ENCODE results near the gene BORCS8. TPM values are rescaled to one million over a fixed set of nuclear protein-coding genes. Genes with fewer than 3 reads are reported as not detected.

The BORCS8 gene
- total and polyA plus RNA-seq, 4 donors = 14.4 to 47.9 (median 27.6) TPM

DNA sequence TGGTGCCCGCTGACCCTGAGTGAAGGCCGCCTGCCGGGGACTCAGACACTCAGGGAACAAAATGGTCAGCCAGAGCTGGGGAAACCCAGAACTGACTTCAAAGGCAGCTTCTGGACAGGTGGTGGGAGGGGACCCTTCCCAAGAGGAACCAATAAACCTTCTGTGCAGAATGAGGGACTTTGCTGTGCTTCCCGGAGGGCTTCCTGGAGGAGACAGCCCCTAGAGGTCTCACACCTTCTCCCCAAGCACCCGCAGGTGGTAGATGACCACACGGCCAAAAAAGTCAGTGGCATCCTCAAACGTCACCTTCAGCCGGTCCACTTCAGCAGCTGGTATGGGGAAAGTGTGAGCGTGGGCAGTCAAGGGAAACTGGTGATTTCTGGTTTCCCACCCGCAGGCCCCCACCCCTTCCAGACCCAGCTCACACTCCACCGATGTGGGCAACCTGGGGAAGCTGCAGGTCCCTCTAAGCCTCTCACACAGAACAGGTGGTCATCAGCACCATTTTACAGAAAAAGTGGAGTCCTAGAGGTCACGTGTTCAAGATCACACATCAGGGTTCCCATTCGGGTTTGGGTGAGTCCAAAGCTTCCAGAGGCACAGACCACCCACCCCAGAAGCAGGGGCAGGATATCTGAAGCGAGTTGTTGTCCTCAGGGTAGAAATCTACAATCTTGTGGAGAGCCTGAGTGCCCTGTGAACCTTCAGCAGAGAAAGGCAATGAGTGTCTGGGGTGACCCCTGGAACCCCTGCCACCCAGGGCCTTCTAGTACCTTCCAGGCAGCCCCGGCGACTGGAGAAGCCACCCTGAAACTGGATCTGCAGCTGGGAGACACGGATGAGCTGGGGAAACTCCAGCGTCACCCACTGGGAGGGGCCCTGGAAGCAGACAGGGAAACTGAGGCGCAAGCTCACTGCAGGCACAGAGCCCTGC lies 10.0 kb upstream of the BORCS8 start:
- H3K36me3 ChIP-seq (ENCODE audit: control insufficient read depth in 1 of 2, insufficient read depth in 2 of 2, low read length in 1 of 2) = peaks cover 0 to 4% of the 10 kb centered on the region in 2 donors
- DNase-seq (no peak), ATAC-seq (ENCODE audit: low FRiP score) (no peak)
- H3K9me3 ChIP-seq (ENCODE audit: control insufficient read depth, low read length) = no peaks in the 10 kb centered on the region
- 77 to 78% methylated on average over 19 of the region's 19 CpGs for WGBS, 2 donors
- no peaks in the 10 kb centered on the region for H3K4me1 ChIP-seq (ENCODE audit: control insufficient read depth in 1 of 2, insufficient read depth in 2 of 2, low read length in 2 of 2)
- H3K27ac ChIP-seq (ENCODE audit: low read depth in 1 of 2, low read length in 2 of 2) = no peak overlapping the region
- H3K27me3 ChIP-seq (ENCODE audit: control insufficient read depth in 1 of 2, insufficient read depth in 2 of 2, low read length in 1 of 2) = no peaks in the 10 kb centered on the region
- intact Hi-C loops (cut with DNase I) = loop anchor here in 1 of 2 donors (10.0 kb wide), 1 partner anchor 123 kb away; the partner anchor contains the start of genes MAU2 and SUGP1
- no peak overlapping the region for H3K4me3 ChIP-seq (ENCODE audit: low read length in 2 of 2)

DNA sequence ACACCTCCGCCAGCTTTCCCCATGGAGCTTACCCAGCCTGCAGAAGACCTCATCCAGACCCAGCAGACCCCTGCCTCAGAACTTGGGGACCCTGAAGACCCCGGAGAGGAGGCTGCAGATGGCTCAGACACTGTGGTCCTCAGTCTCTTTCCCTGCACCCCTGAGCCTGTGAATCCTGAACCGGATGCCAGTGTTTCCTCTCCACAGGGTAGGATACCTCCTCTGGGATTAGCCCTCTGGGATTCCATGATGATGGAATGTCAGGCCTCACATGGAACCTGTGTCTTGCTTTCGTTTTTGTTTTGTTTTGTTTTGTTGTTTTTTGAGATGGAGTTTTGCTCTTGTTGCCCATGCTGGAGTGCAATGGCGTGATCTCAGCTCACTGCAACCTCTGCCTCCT lies 2.0 kb upstream of the BORCS8 start:
- intact Hi-C loops (cut with DNase I) = loop anchor here in 1 of 2 donors (5.0 kb wide), 1 partner anchor 132 kb away; the partner anchor contains the start of gene SLC25A42
- Histone ChIP-seq H3K4me3 (ENCODE audit: low read length in 2 of 2) (no peak overlapping the region), H3K4me1 (ENCODE audit: control insufficient read depth in 1 of 2, insufficient read depth in 2 of 2, low read length in 2 of 2) (no peaks in the 10 kb centered on the region), H3K27me3 (ENCODE audit: control insufficient read depth in 1 of 2, insufficient read depth in 2 of 2, low read length in 1 of 2) (no peaks in the 10 kb centered on the region), H3K36me3 (ENCODE audit: control insufficient read depth in 1 of 2, insufficient read depth in 2 of 2, low read length in 1 of 2) (peaks cover 0 to 4% of the 10 kb centered on the region in 2 donors), H3K27ac (ENCODE audit: low read depth in 1 of 2, low read length in 2 of 2) (no peak overlapping the region), H3K9me3 (ENCODE audit: control insufficient read depth, low read length) (no peaks in the 10 kb centered on the region)
- no peak for ATAC-seq (ENCODE audit: low FRiP score)
- no peak for DNase-seq
- WGBS, 2 donors = 70 to 76% methylated on average over 5 of the region's 5 CpGs

DNA sequence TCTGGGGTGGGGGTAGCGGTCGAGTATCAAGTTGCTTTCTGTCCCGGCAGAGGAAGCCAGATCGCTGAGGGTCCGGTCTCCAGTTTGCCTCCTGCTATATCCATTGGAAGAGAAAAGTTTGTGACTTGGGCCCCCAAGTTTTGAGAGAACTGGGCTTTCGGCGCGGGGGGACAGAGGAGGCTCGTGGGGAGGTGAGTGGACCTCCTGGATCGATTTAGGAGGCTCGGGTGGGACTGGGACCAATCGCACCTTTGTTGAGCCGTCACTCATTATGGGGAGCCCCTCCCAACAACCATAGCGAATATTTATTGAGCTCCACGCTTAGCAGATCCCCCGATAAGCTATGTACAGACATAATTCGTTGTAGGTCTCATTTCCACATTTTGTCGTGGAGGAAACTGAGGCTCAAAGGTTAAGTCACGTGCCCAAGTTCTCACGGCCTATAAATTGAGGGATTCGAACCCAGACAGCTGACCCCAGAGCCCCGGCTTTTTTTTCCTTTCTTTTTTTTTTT lies 1.0 kb upstream of the BORCS8 start:
- Histone ChIP-seq H3K4me1 (ENCODE audit: control insufficient read depth in 1 of 2, insufficient read depth in 2 of 2, low read length in 2 of 2) (no peaks in the 10 kb centered on the region), H3K27me3 (ENCODE audit: control insufficient read depth in 1 of 2, insufficient read depth in 2 of 2, low read length in 1 of 2) (no peaks in the 10 kb centered on the region), H3K27ac (ENCODE audit: low read depth in 1 of 2, low read length in 2 of 2) (peak overlapping the region in 1 of 2 donors; percentile 56), H3K4me3 (ENCODE audit: low read length in 2 of 2) (peak overlapping the region; percentile 71 to 93), H3K36me3 (ENCODE audit: control insufficient read depth in 1 of 2, insufficient read depth in 2 of 2, low read length in 1 of 2) (peaks cover 0 to 2% of the 10 kb centered on the region in 2 donors), H3K9me3 (ENCODE audit: control insufficient read depth, low read length) (no peaks in the 10 kb centered on the region)
- no peak for ATAC-seq (ENCODE audit: low FRiP score)
- DNase-seq = no peak
- intact Hi-C loops (cut with DNase I) = loop anchor here in 1 of 2 donors (5.0 kb wide), 1 partner anchor 131 kb away; the partner anchor contains the start of gene SLC25A42
- 1% methylated on average over 22 of the region's 22 CpGs for WGBS, 2 donors

DNA sequence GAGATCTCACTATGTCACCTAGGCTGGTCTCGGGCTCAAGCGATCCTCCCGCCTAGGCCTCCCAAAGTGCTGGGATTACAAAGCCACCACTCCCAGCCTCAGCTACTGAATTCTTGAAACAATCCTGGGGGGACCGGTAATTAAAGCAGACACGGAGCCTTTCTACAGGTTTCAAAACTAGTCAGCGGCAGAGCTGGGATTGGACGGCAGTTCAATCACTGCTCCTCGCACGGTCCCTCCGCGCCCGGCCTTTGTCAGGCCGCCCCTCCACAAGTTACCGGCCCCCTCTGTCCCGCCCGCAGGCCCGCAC lies 229 bp downstream of the BORCS8 start:
- Histone ChIP-seq H3K4me3 (ENCODE audit: low read length in 2 of 2) (peak overlapping the region; percentile 62 to 74), H3K4me1 (ENCODE audit: control insufficient read depth in 1 of 2, insufficient read depth in 2 of 2, low read length in 2 of 2) (no peaks in the 10 kb centered on the region), H3K36me3 (ENCODE audit: control insufficient read depth in 1 of 2, insufficient read depth in 2 of 2, low read length in 1 of 2) (no peaks in the 10 kb centered on the region), H3K9me3 (ENCODE audit: control insufficient read depth, low read length) (no peaks in the 10 kb centered on the region), H3K27me3 (ENCODE audit: control insufficient read depth in 1 of 2, insufficient read depth in 2 of 2, low read length in 1 of 2) (no peaks in the 10 kb centered on the region), H3K27ac (ENCODE audit: low read depth in 1 of 2, low read length in 2 of 2) (peak overlapping the region in 1 of 2 donors; percentile 25)
- 0 to 1% methylated on average over 17 of the region's 17 CpGs for WGBS, 2 donors
- no peak for ATAC-seq (ENCODE audit: low FRiP score)
- DNase-seq = no peak
- intact Hi-C loops (cut with DNase I) = loop anchor here in 1 of 2 donors (5.0 kb wide), 1 partner anchor 129 kb away; the partner anchor contains the start of gene SLC25A42

DNA sequence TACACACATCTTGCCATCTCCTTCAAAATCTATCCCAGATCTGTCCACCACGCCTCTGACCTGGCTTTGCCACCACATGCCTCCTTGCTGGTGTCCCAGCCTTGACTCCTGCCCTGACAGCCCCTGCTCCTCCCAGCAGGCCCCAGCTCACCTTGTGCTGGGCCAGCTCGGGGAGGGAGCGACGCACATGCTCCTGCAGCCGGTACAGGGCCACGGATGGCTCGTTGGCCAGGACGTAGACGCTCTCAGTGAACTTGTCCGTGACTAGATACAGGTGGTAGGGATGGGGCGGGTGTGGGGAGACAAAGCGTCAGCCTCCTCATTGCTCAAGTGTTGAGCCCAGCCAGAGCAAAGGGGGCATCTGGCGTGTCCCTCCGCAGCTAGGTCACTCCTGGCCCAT lies 5.2 kb downstream of the BORCS8 start:
- intact Hi-C loops (cut with DNase I) = no loop called here
- peaks cover 0 to 3% of the 10 kb centered on the region in 2 donors for H3K36me3 ChIP-seq (ENCODE audit: control insufficient read depth in 1 of 2, insufficient read depth in 2 of 2, low read length in 1 of 2)
- 93 to 96% methylated on average over 14 of the region's 14 CpGs for WGBS, 2 donors

DNA sequence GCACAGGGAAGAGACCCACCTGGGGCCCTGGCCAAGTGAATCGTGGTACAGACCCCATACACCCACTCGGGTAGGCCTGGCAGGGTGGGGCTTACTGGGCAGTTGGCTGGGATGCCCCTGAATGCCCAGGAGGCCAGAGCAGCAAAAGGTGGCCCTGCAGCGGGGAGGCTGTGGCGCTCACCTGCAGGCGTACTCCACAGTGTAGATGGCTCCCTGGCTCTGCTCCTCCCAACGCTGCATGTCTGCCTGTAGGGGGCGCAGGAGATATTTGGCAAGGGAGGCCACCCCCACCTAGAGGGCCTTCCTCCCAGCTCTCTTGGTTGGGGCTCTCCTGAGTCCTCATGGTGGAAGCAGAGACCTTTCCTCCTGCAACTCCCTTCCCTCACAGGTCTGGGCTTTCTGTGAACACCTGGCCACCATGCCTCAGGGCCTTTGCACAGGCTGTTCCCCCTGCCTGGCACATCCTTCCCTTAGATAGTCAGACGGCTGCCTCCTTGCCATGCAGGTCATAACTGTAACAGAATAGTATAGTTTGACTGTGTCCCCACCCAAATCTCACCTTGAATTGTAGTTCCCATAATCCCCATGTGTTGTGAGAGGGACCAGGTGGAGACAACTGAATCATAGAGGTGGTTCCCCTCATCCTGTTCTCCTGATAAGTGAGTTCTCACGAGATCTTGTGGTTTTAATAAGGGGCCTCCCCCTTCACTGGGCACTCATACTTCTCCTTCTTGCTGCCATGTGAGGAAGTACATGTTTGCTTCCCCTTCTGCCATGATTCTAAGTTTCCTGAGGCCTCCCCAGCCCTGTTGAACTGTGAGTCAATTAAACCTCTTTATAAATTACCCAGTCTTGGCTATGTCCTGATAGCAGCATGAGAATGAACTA lies 5.9 kb downstream of the BORCS8 start:
- no peaks in the 10 kb centered on the region for H3K27me3 ChIP-seq (ENCODE audit: control insufficient read depth in 1 of 2, insufficient read depth in 2 of 2, low read length in 1 of 2)
- ATAC-seq (ENCODE audit: low FRiP score) = no peak
- no peaks in the 10 kb centered on the region for H3K9me3 ChIP-seq (ENCODE audit: control insufficient read depth, low read length)
- H3K36me3 ChIP-seq (ENCODE audit: control insufficient read depth in 1 of 2, insufficient read depth in 2 of 2, low read length in 1 of 2) = peaks cover 3 to 5% of the 10 kb centered on the region in 2 donors
- no peaks in the 10 kb centered on the region for H3K4me1 ChIP-seq (ENCODE audit: control insufficient read depth in 1 of 2, insufficient read depth in 2 of 2, low read length in 2 of 2)
- DNase-seq = no peak
- intact Hi-C loops (cut with DNase I) = no loop called here
- H3K27ac ChIP-seq (ENCODE audit: low read depth in 1 of 2, low read length in 2 of 2) = no peak overlapping the region
- 54 to 58% methylated on average over 9 of the region's 9 CpGs for WGBS, 2 donors
- H3K4me3 ChIP-seq (ENCODE audit: low read length in 2 of 2) = no peak overlapping the region

More for the DNA sequence above, 5.2 kb downstream of the BORCS8 start:
- Histone ChIP-seq H3K4me3 (ENCODE audit: low read length in 2 of 2) (no peak overlapping the region), H3K27ac (ENCODE audit: low read depth in 1 of 2, low read length in 2 of 2) (no peak overlapping the region), H3K9me3 (ENCODE audit: control insufficient read depth, low read length) (no peaks in the 10 kb centered on the region), H3K4me1 (ENCODE audit: control insufficient read depth in 1 of 2, insufficient read depth in 2 of 2, low read length in 2 of 2) (no peaks in the 10 kb centered on the region), H3K27me3 (ENCODE audit: control insufficient read depth in 1 of 2, insufficient read depth in 2 of 2, low read length in 1 of 2) (no peaks in the 10 kb centered on the region)
- no peak for DNase-seq
- ATAC-seq (ENCODE audit: low FRiP score) = no peak

DNA sequence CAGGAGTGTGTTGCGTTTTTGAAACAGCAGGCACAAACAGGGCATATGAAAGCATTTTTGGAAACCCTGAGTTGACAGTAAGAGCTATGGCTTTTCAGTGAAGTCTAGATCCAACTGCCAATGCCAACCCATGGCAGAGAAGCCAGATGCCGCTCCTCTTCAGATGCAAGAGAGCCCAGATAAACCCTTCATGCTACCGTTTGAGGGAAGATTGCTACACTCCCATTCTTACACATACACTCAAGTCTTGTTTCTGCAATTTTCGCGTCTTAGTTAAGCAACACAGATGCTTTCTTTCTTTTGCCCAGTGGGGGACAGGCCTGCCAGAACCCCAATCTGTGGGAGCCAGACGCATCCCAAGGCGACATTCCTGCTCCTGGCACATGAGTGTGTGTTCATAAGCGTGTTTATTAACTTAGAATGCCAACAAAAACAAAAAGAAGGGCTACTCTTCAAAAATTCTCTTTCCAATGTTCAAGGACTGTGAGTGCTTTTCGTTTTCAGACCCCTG lies 10.4 kb downstream of the BORCS8 start:
- H3K36me3 ChIP-seq (ENCODE audit: control insufficient read depth in 1 of 2, insufficient read depth in 2 of 2, low read length in 1 of 2) = peaks cover 3 to 5% of the 10 kb centered on the region in 2 donors
- H3K4me1 ChIP-seq (ENCODE audit: control insufficient read depth in 1 of 2, insufficient read depth in 2 of 2, low read length in 2 of 2) = no peaks in the 10 kb centered on the region
- H3K9me3 ChIP-seq (ENCODE audit: control insufficient read depth, low read length) = no peaks in the 10 kb centered on the region
- intact Hi-C loops (cut with DNase I) = no loop called here
- no peaks in the 10 kb centered on the region for H3K27me3 ChIP-seq (ENCODE audit: control insufficient read depth in 1 of 2, insufficient read depth in 2 of 2, low read length in 1 of 2)
- no peak overlapping the region for H3K27ac ChIP-seq (ENCODE audit: low read depth in 1 of 2, low read length in 2 of 2)
- no peak for DNase-seq
- H3K4me3 ChIP-seq (ENCODE audit: low read length in 2 of 2) = no peak overlapping the region
- 61 to 87% methylated on average over 9 of the region's 9 CpGs for WGBS, 2 donors
- peak; percentile 53 for ATAC-seq (ENCODE audit: low FRiP score)

All from aorta (tissue), 5 donors.